ENCODE data around the gene SHF. TPM values are rescaled to one million over a fixed set of nuclear protein-coding genes. Genes with fewer than 3 reads are reported as not detected.

Gene SHF
- polyA plus RNA-seq, 1 donor (not counting 4 experiments of a cell fraction or from before 2014, with no cell fraction given) = 0.24 TPM

DNA sequence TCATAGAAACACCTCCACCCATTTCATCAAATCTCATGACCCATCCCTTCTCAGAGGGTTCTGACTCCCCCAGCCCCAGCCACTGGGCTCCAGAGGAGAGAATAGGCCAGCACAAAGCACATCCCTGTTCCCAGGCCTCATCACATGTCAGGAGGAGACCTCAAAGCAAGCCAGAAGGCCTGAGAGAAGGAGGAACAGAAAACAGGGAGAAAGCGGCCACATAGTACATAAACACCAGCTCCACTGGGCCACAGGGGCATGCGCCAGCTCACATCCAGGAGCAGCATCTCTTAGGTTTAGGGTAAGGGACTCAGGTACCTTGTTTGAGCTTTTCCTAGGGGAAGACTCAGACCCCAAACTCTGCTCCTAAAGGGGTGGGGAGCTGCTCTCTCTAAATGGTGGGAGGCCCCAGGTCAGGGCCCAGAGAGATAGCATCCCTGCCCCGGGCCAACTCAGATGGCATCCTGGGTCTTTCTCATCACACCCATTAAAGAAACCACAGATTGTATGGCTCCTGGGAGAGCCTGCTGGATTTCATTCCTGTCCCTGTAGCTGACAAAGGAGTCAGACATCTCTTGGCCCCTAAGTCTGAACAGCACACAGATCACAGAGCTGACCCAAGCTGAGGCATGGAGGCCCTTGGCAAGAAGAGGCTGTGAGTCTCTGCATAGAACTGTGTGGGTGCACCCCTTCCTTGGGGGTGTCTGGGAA is 2.5 kb downstream of the SHF start:
- no peak for TF ChIP-seq EZH2 (IDR thresholded peaks at IDR 0.05; ENCODE audit: low read length)
- no peak for TF ChIP-seq CTCF (optimal IDR thresholded peaks at IDR 0.05 in 1 of 3, IDR thresholded peaks at IDR 0.05 in 1 of 3, conservative IDR thresholded peaks at IDR 0.05 in 1 of 3; ENCODE audit: extremely low read depth in 1 of 3, insufficient read depth in 2 of 3, low read length in 3 of 3)
- Histone ChIP-seq H4K20me1 (ENCODE audit: control insufficient read depth, extremely low read depth, insufficient read depth, low read length) (no peaks in the 10 kb centered on the region), H3K79me2 (ENCODE audit: control insufficient read depth, insufficient read depth, low read length) (no peaks in the 10 kb centered on the region), H3K4me2 (ENCODE audit: control insufficient read depth, extremely low read depth, insufficient read depth, low read depth, low read length) (no peak overlapping the region), H3K4me1 (ENCODE audit: control insufficient read depth, extremely low read depth, insufficient read depth, low read length) (no peaks in the 10 kb centered on the region), H3K4me3 (ENCODE audit: control insufficient read depth in 2 of 3, extremely low read depth in 1 of 3, insufficient read depth in 2 of 3, low read depth in 1 of 3, low read length in 3 of 3) (no peak overlapping the region), H2AFZ (ENCODE audit: control insufficient read depth, low read length) (no peak overlapping the region), H3K9me3 (ENCODE audit: control insufficient read depth, low read depth, low read length) (no peaks in the 10 kb centered on the region), H3K36me3 (ENCODE audit: control insufficient read depth in 2 of 2, extremely low read depth in 1 of 2, insufficient read depth in 2 of 2, low read length in 2 of 2) (no peaks in the 10 kb centered on the region), H3K9ac (ENCODE audit: control insufficient read depth, extremely low read depth, insufficient read depth, low read length) (no peak overlapping the region), H3K9me1 (ENCODE audit: control insufficient read depth, extremely low read depth, insufficient read depth, low read length) (no peaks in the 10 kb centered on the region), H3K27me3 (ENCODE audit: control insufficient read depth, extremely low read depth, insufficient read depth, low read length) (peaks cover 14% of the 10 kb centered on the region), H3K27ac (ENCODE audit: control insufficient read depth, insufficient read depth, low read length) (no peak overlapping the region)
- no peak for DNase-seq (ENCODE audit: low read depth, low spot score)
- dilution Hi-C loops (cut with MboI; ENCODE audit: extremely low pct_ligation_motif_present, low sequenced_read_pairs) = no loop called here
- FAIRE-seq = no peak

DNA sequence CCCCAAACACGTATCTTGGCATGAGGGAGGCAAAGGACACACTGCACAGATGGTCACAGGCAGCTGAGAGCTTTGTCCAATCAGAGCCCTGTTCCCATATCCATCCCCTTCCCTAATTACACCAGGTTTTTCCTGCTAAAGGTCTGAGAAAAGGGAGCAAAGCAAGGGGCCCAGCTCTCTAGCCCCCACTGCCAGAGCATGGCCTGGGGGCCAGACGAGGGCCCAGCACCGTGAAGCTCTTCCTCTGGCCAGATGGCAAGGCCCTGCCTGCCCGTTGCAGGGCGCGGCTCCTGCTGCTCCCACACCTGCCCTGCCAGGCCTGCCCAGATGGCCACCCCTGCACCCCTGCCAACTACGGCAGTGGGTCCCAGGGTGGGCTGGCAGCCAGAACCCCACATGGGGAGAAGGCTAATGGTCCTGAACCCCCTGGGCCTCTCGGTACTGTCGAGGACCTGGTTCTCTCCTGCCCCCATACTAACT is 3.2 kb downstream of the SHF start:
- Histone ChIP-seq H3K27me3 (ENCODE audit: control insufficient read depth, extremely low read depth, insufficient read depth, low read length) (peaks cover 14% of the 10 kb centered on the region), H3K4me1 (ENCODE audit: control insufficient read depth, extremely low read depth, insufficient read depth, low read length) (no peaks in the 10 kb centered on the region), H2AFZ (ENCODE audit: control insufficient read depth, low read length) (no peak overlapping the region), H3K27ac (ENCODE audit: control insufficient read depth, insufficient read depth, low read length) (no peak overlapping the region), H3K9ac (ENCODE audit: control insufficient read depth, extremely low read depth, insufficient read depth, low read length) (no peak overlapping the region), H4K20me1 (ENCODE audit: control insufficient read depth, extremely low read depth, insufficient read depth, low read length) (no peaks in the 10 kb centered on the region), H3K79me2 (ENCODE audit: control insufficient read depth, insufficient read depth, low read length) (no peaks in the 10 kb centered on the region), H3K9me1 (ENCODE audit: control insufficient read depth, extremely low read depth, insufficient read depth, low read length) (no peaks in the 10 kb centered on the region), H3K4me3 (ENCODE audit: control insufficient read depth in 2 of 3, extremely low read depth in 1 of 3, insufficient read depth in 2 of 3, low read depth in 1 of 3, low read length in 3 of 3) (no peak overlapping the region), H3K36me3 (ENCODE audit: control insufficient read depth in 2 of 2, extremely low read depth in 1 of 2, insufficient read depth in 2 of 2, low read length in 2 of 2) (no peaks in the 10 kb centered on the region), H3K9me3 (ENCODE audit: control insufficient read depth, low read depth, low read length) (no peaks in the 10 kb centered on the region), H3K4me2 (ENCODE audit: control insufficient read depth, extremely low read depth, insufficient read depth, low read depth, low read length) (no peak overlapping the region)
- TF ChIP-seq EZH2 (IDR thresholded peaks at IDR 0.05; ENCODE audit: low read length) (no peak), CTCF (optimal IDR thresholded peaks at IDR 0.05 in 1 of 3, IDR thresholded peaks at IDR 0.05 in 1 of 3, conservative IDR thresholded peaks at IDR 0.05 in 1 of 3; ENCODE audit: extremely low read depth in 1 of 3, insufficient read depth in 2 of 3, low read length in 3 of 3) (no peak)
- dilution Hi-C loops (cut with MboI; ENCODE audit: extremely low pct_ligation_motif_present, low sequenced_read_pairs) = no loop called here
- DNase-seq (ENCODE audit: low read depth, low spot score) = no peak
- FAIRE-seq = no peak

Measured in keratinocyte (primary cell).